Epidermal melanocyte (primary cell): ENCODE results near the gene WDR33.

Experiments used
- DNase-seq: peaks from one replicate; pipeline ENCODE4 v3.0.0; 2011; ENCODE audit warnings: low spot score; ENCODE audit not compliant: insufficient read length

WDR33 gene

DNA sequence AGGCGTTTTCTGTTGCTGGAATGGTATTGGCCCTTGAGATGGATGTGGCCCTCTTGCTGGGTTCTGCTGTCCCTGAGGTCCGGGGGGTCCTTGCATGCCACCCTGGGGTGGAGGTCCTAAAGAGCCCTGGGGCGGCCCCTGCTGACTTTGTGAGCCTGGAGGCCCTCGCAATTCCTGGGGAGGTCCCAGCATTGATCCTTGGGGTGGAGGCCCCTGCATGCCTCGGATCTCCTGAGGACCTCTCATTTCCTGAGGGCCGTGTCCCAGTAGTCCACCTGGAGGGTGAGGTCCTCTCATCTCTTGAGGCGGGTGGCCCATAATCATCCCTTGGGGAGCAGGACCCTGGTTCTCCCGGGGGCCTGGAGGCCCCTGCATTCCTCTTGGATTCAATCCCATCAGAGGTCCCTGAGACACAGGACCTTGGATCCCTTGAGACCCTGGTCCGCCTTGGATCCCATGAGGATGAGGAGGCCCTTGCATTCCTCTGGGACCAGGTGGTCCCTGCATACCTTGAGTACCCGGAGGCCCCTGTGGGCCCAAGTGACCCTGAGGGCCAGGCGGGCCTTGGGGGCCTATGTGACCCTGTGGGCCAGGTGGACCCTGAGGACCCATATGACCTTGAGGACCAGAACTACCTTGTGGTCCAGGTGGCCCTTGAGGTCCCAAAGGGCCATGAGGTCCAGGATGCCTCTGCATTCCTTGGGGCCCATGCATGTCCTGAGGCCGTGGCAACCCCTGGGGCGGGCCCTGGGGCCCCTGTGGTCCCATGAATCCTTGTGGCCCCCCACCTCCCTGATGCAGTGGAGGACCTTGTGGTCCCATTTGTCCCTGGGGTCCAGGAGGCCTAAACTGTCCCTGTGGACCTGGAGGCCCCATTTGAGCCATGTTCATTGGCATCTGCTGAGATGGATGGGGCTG, 91.4 kb downstream of the WDR33 start:
- no peak for DNase-seq

- no peak for DNase-seq
Observed at GRCh38 chr2:127718271-127718670, 92.7 kb downstream of the WDR33 start.

DNA sequence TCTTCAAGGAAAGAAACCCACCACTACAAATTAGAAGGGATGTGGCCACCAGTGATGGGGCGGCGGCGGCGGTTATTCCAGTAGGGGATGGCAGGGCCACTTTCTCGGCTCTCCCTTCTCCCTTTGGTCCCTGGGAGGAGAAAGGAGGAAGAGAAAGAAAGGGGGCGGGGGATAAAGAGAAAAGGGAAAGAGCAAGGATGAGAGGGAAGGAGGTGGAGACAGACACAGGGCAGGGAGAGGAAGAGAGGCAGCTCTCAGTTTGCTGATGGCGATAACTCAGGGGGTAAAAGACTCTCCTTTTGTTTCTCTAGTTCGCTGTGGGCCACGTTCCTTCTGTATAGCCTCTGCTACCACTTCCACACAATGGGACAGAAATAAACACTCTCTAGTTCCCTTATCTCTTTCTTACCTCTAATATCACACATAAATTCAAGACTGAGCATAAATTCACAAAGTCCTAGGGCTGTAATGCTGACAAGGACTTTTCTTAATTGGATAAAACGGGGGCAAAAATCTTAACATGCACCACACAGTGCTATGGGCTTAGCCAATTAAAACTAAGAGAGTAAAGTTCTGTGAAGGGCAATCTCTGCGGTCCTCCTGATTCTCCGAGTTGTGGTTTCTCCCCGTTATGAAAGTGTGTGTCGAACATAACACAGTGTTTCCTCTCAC, 95.1 kb downstream of the WDR33 start:
- DNase-seq, result no peak

- no peak for DNase-seq
Observed at GRCh38 chr2:127713562-127713961, 97.4 kb downstream of the WDR33 start.

- DNase-seq, result no peak
Observed at GRCh38 chr2:127712999-127713398, 98.0 kb downstream of the WDR33 start.

DNA sequence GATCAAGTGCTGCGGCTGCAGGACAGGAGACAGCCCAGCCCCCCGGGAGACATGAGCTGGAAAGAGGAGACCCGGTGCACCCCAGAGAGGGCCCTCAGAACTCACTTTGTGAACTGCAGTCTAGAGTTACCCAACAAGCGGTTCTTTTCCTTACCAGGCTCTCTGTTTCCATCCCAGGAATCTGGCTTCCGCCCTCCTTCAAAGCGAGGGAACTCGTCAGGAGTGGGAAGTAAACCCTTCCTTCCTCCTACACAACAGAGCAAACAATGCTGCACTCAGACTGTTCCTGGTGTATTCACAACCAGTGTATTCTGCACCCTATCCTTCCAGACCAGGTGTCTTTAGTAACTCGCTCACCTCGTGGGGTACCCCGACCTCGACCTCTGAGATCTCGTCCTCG, 101.6 kb downstream of the WDR33 start:
- no peak for DNase-seq

DNA sequence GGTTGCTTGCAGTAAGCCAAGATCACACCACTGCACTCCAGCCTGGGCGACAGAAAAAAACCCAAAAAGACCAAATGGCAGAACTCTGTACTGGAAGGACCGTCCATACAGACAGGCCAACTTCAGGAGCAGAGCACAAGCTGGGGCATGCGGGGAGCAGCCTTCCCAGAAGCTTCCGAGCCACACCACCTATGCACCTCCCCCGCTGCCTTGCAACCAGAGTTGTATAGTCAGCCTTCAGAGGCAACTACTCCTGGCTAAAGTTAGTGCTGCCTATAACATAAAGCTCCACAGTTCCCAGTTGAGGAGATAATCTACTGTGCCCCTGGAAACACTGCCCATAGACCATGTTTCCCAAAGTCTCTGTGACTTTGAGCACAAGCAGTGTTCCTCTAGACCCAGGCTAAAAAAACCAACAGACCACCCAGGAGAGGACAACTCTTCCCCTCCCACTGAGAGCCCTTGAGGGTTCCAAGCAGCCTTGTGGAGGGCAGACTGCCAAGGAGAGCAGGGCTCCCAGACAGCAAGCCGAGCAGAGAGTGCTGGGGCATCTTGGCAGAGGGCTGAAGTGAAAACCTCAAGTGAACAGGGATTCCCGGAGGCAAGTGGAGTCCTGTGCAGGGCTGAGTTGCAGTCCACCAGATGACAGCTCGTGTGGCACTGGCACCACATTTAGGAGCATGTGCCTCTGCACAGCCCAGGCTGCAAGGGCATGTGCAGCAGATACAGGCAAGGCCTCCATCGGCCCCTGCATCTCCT, 102.9 kb downstream of the WDR33 start:
- no peak for DNase-seq

GRCh38 chr2:127706215-127706990, 104.6 kb downstream of the WDR33 start:
- DNase-seq, result no peak

GRCh38 chr2:127705391-127706065, 105.4 kb downstream of the WDR33 start:
- no peak for DNase-seq

DNA sequence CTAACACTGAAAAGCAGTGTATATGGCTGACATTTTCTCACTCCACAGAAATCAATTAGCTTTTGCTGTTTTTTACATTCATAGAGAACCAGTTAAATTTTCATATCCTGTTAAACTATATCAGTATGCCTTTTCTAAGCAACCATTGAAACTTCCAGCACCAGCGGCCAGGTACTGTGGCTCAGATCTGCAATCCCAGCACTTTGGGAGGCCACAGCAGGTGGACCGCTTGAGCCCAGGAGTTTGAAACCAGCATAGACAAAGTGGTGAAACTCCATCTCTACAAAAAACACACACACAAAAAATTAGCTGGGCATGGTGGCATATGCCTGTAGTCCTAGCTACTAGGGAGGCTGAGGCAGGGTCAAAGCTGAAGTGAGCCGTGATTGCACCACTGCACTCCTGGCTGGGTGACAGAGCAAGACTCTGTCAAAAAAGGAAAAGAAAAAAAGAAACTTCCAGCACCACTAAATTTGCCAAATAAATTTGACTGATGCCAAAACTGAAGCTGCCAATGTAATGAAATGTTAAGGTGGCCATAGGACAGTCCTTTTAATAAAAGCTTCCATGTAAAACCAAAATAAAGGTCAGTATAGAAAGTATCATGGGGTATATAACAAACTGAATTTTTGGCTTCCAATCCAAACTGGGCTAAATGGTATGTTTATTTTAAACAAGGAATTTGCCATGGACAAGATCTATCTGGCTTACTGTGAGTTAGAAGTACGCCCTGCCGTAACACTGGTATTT, 106.2 kb downstream of the WDR33 start:
- no peak for DNase-seq

- no peak for DNase-seq
Observed at GRCh38 chr2:127703282-127703681, 107.7 kb downstream of the WDR33 start.

- DNase-seq, result no peak
Observed at GRCh38 chr2:127702395-127703009, 108.5 kb downstream of the WDR33 start.

GRCh38 chr2:127701651-127702394, 109.1 kb downstream of the WDR33 start:
- DNase-seq, result peak; percentile 68

DNA sequence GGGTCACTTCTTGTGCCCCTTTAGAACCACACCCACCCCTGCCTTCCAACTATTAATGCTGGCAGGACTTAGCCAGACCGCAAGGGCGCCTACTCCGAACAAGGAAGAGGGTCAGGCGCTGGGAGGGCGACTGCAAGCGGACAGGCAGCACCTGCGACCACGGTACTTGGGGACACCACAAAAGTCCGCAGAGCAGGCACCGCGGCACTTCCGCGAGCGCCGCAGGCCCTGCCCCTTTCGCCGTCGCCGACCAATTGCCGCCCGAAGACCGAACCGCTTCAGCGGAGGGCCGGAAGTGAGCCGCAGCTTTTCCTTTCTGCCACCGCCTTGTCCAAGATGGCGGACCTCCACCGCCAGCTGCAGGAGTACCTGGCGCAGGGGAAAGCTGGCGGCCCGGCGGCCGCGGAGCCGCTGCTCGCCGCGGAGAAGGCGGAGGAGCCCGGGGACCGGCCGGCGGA, 109.7 kb downstream of the WDR33 start, which contains the start of gene SFT2D3:
Gene SFT2D3 (plus strand): TSS at position 305 of the 458 bp plus-strand sequence. CDS start 32 bp downstream, at position 337.
- DNase-seq, result peak; percentile 98

- DNase-seq, result no peak
Observed at GRCh38 chr2:127700527-127701192, 110.3 kb downstream of the WDR33 start.

GRCh38 chr2:127698553-127699355, 112.2 kb downstream of the WDR33 start:
- no peak for DNase-seq
